Right atrium auricular region (tissue), 2 donors: ENCODE results near the gene NAT14. TPM values are rescaled to one million over a fixed set of nuclear protein-coding genes. Genes with fewer than 3 reads are reported as not detected.

ENCODE experiments used
- DNase-seq: peaks from one replicate; pipeline ENCODE4 v3.0.0-alpha.2; 2019; ENCODE audit warnings: low spot score
- H3K27ac ChIP-seq, 2 donors: fragments of 200-600 bp; sonication (generic); 1 replicate in 1 of 2; 2 replicates in 1 of 2; pipeline ENCODE4 v1.5.1; 2016 to 2019
- H3K27me3 ChIP-seq, 2 donors: fragments of 200-600 bp; sonication (generic); one replicate each; pipeline versions ENCODE4 v1.5.1 to v1.6.0; 2017 to 2019
- H3K36me3 ChIP-seq: fragments of 200-600 bp; sonication (generic); one replicate; pipeline ENCODE4 v1.5.1; 2016
- H3K4me1 ChIP-seq, 2 donors: fragments of 200-600 bp; sonication (generic); one replicate each; pipeline versions ENCODE4 v1.5.1 to v1.6.0; 2017 to 2019
- H3K4me3 ChIP-seq, 2 donors: fragments of 200-600 bp; sonication (generic); 1 replicate in 1 of 2; 2 replicates in 1 of 2; pipeline ENCODE4 v1.5.1; 2017 to 2019; ENCODE audit warnings: mild to moderate bottlenecking in 1 of 2, moderate library complexity in 1 of 2
- H3K9me3 ChIP-seq, 2 donors: fragments of 200-600 bp; sonication (generic); one replicate each; pipeline ENCODE4 v1.5.1; 2019
- total RNA-seq, 2 donors: library from RNA; depleted of rRNA; stranded (reverse); fragments of >200 nt; gene quantifications; one replicate each; pipeline ENCODE4 v1.1.0, GENCODE V29; 2016
- TF ChIP-seq, protein P1 (sequence below), 2 donors: fragments of 200-600 bp; sonication (generic); IDR thresholded peaks; one replicate each; pipeline ENCODE4 v1.5.1; 2019; ENCODE audit warnings: antibody characterized with exemption in 2 of 2

The NAT14 gene
- total RNA-seq, 2 donors from 2014 or later: 2.3 to 7.0 TPM

DNA sequence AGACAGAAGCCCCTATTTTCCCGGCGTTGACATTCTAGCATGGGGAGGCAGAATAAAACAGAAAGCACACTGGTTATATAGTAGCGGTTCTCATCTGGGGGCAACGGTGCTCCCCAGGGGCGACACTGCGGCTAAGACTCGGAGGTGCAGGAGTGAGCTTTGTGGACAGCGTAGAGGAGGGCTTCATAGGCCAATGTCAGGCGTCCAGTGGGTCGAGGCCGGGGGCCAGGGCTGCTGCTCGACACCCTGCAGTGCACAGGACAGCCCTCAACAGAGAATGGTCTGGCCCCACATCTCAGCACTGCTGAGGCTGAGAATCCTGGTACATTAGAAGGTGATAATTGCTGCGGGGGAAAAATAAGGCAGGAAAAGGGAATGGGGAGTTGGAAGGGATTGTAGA, 7.1 kb upstream of the NAT14 start:
- Histone ChIP-seq H3K4me1 (peaks cover 0 to 31% of the 10 kb centered on the region in 2 donors), H3K27ac (peak overlapping the region in 1 of 2 donors; percentile 98), H3K9me3 (no peaks in the 10 kb centered on the region), H3K27me3 (no peaks in the 10 kb centered on the region), H3K4me3 (peak overlapping the region in 1 of 2 donors; percentile 66), H3K36me3 (peaks cover 5% of the 10 kb centered on the region)
- DNase-seq: no peak
- TF ChIP-seq, protein P1, sequence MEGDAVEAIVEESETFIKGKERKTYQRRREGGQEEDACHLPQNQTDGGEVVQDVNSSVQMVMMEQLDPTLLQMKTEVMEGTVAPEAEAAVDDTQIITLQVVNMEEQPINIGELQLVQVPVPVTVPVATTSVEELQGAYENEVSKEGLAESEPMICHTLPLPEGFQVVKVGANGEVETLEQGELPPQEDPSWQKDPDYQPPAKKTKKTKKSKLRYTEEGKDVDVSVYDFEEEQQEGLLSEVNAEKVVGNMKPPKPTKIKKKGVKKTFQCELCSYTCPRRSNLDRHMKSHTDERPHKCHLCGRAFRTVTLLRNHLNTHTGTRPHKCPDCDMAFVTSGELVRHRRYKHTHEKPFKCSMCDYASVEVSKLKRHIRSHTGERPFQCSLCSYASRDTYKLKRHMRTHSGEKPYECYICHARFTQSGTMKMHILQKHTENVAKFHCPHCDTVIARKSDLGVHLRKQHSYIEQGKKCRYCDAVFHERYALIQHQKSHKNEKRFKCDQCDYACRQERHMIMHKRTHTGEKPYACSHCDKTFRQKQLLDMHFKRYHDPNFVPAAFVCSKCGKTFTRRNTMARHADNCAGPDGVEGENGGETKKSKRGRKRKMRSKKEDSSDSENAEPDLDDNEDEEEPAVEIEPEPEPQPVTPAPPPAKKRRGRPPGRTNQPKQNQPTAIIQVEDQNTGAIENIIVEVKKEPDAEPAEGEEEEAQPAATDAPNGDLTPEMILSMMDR (IDR thresholded peaks at IDR 0.05): no peak

DNA sequence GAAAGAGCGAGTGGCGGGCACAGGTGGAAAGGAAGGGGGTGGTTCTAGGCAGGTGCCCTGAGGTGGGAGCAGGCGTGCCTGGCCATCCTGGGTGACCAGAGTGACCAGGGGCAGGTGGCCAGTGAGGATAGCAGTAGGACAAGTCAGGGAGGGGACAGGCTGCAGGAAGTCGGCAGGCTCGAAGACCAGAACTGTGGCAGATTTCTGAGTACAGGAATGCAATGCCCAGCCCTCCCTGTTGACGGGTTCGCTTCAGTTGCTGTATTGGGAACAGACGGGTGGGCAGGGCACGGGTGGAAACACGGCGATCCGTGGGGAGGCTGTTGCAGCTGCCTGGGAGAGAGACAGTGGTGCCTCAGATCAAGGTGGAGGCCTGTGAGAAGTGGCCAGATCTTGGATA, 6.6 kb upstream of the NAT14 start:
- peaks cover 0 to 32% of the 10 kb centered on the region in 2 donors for H3K4me1 ChIP-seq

DNA sequence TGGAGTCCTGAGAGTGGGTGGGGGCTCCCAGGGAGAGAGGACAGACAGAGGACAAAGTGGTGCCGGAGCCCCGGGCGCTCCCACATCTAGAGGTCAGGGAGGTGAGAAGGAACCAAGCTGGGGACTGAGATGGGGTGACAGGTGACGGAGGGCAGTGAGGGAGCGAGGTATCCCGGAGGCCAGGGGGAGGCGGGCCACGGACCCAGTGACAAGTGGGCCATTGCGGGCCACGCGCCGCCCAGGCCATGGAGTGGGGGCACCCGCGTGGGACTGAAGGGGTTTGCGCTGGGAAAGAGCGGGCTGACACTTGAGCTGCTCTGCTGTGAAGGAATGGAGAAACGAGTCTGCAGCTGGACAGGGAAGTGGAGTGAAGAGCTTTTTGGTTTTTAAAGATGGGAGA, 5.9 kb upstream of the NAT14 start:
- H3K4me1 ChIP-seq: peaks cover 0 to 39% of the 10 kb centered on the region in 2 donors
- H3K27ac ChIP-seq: peak overlapping the region in 1 of 2 donors; percentile 77
- DNase-seq: no peak
- no peaks in the 10 kb centered on the region for H3K27me3 ChIP-seq
- TF ChIP-seq, protein P1 (IDR thresholded peaks at IDR 0.05): no peak
- no peak overlapping the region for H3K4me3 ChIP-seq
- peaks cover 11% of the 10 kb centered on the region for H3K36me3 ChIP-seq
- H3K9me3 ChIP-seq: no peaks in the 10 kb centered on the region

More for the DNA sequence above, 6.6 kb upstream of the NAT14 start:
- TF ChIP-seq, protein P1 (IDR thresholded peaks at IDR 0.05): no peak
- DNase-seq: no peak
- no peaks in the 10 kb centered on the region for H3K27me3 ChIP-seq
- no peaks in the 10 kb centered on the region for H3K9me3 ChIP-seq
- H3K4me3 ChIP-seq: no peak overlapping the region
- peak overlapping the region in 1 of 2 donors; percentile 77 for H3K27ac ChIP-seq
- H3K36me3 ChIP-seq: peaks cover 10% of the 10 kb centered on the region

DNA sequence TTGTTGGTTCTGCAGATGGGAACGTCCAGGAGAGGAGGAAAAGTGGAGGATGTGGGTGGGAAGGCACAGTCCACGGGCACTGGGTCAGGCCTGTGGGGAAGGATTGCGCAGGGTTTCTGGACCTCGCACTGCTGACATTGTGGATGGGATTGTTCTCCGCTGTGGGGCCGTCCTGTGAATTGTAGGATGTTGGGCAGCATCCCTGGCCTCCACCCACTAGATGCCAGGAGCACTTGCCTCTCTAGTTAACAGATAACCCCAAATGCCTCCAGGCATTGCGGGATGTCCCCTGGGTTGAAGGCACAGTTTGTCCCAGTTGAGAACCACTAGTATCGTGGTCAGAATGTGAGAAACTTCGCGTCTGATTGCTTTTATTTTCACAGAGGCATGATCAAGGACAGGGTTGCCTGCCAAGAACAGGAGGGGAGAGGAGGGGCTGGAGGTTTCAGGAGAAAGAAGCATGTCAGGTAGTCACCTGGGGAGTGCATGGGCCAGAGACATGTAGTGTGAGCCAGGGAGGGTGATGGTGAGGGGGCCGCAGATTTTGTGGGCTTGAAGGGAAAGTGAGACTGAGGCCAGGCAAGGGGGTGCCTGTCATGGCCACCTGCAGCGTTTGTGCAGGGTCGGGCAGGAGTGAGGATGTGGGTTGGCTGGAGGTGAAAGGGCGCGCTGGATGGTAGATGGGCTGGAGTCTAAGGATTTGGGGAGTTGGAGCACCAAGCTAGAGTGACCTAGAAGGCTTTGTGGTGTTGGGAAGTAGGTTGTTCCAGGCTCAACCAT, 5.3 kb upstream of the NAT14 start:
- Histone ChIP-seq H3K36me3 (peaks cover 11% of the 10 kb centered on the region), H3K27ac (peak overlapping the region in 1 of 2 donors; percentile 77), H3K4me1 (peaks cover 0 to 45% of the 10 kb centered on the region in 2 donors), H3K27me3 (no peaks in the 10 kb centered on the region), H3K4me3 (no peak overlapping the region), H3K9me3 (no peaks in the 10 kb centered on the region)
- TF ChIP-seq, protein P1 (IDR thresholded peaks at IDR 0.05): no peak
- no peak for DNase-seq

DNA sequence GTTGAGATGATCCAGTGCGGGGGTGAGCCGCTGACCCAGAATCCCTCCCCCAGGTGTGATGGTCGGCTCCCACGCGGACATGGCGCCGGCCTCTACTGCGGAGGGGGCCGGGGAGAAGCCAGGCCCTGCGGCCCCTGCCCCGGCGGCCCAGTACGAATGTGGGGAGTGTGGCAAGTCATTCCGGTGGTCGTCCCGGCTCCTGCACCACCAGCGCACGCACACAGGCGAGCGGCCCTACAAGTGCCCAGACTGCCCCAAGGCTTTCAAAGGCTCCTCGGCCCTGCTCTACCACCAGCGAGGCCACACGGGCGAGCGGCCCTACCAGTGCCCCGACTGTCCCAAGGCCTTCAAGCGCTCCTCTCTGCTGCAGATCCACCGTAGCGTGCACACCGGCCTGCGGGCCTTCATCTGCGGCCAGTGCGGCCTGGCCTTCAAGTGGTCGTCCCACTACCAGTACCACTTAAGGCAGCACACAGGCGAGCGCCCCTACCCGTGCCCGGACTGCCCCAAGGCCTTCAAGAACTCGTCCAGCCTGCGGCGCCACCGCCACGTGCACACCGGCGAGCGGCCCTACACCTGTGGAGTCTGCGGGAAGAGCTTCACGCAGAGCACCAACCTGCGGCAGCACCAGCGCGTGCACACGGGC, 3.7 kb upstream of the NAT14 start:
- TF ChIP-seq, protein P1 (IDR thresholded peaks at IDR 0.05): no peak
- Histone ChIP-seq H3K9me3 (no peaks in the 10 kb centered on the region), H3K4me1 (peaks cover 0 to 56% of the 10 kb centered on the region in 2 donors), H3K4me3 (no peak overlapping the region), H3K27ac (no peak overlapping the region), H3K36me3 (peaks cover 11% of the 10 kb centered on the region), H3K27me3 (no peaks in the 10 kb centered on the region)
- DNase-seq: no peak
